Measurements from ENCODE around the gene INO80E. TPM values are rescaled to one million over a fixed set of nuclear protein-coding genes. Genes with fewer than 3 reads are reported as not detected.

INO80E gene
- total RNA-seq, 1 experiment from 2014 or later = 104 TPM

- DNase-seq (ENCODE audit: low read depth, low spot score) (no peak), ATAC-seq (no peak)
- ChIA-PET CTCF (no interaction called here), POLR2A (no interaction called here)
- no peaks in the 10 kb centered on the region for H3K9me3 ChIP-seq (ENCODE audit: control insufficient read depth, insufficient read depth, low read depth, low read length)
- H3K4me1 ChIP-seq (ENCODE audit: control insufficient read depth, insufficient read depth, low read length) = peaks cover 13% of the 10 kb centered on the region
- intact Hi-C loops (cut with micrococcal nuclease; ENCODE audit: unreplicated experiment) (no loop called here), in situ Hi-C loops (cut with HindIII; ENCODE audit: low pct_unique_long_range_greater_than_20kb, low sequenced_read_pairs) (no loop called here)
- H3K27ac ChIP-seq (ENCODE audit: low read length) = no peak overlapping the region
- TF ChIP-seq REST (IDR thresholded peaks at IDR 0.05; ENCODE audit: insufficient read depth in 1 of 2, low read depth in 2 of 2, low read length in 1 of 2) (no peak), SIN3A (IDR thresholded peaks at IDR 0.05; ENCODE audit: borderline replicate concordance, insufficient read depth, low read depth, low read length) (no peak), POLR2AphosphoS5 (IDR thresholded peaks at IDR 0.05; ENCODE audit: low read depth, low read length) (no peak), TCF7L2 (IDR thresholded peaks at IDR 0.05; ENCODE audit: low read depth, low read length) (no peak), CTCF (IDR thresholded peaks at IDR 0.05) (no peak)
- no TSS peak for BruUV-seq (replicated peaks)
- H3K36me3 ChIP-seq (ENCODE audit: control insufficient read depth, insufficient read depth, low read length) = no peaks in the 10 kb centered on the region; the same call in 1 of the 2 replicates
- no peak overlapping the region for H3K4me3 ChIP-seq (ENCODE audit: low read depth in 2 of 2, low read length in 2 of 2)
- H3K27me3 ChIP-seq (ENCODE audit: control insufficient read depth, insufficient read depth, low read length) = no peaks in the 10 kb centered on the region
These were observed 53.8 kb downstream of the INO80E start for GRCh38 chr16:30049871-30050270.

- H3K27ac ChIP-seq (ENCODE audit: low read length) = peak overlapping the region; percentile 68
- H3K27me3 ChIP-seq (ENCODE audit: control insufficient read depth, insufficient read depth, low read length) = no peaks in the 10 kb centered on the region
- H3K9me3 ChIP-seq (ENCODE audit: control insufficient read depth, insufficient read depth, low read depth, low read length) = no peaks in the 10 kb centered on the region
- POLR2A ChIA-PET = no interaction called here
- intact Hi-C loops (cut with micrococcal nuclease; ENCODE audit: unreplicated experiment) = no loop called here
- H3K4me3 ChIP-seq (ENCODE audit: low read depth in 2 of 2, low read length in 2 of 2) = no peak overlapping the region
- H3K4me1 ChIP-seq (ENCODE audit: control insufficient read depth, insufficient read depth, low read length) = peaks cover 19% of the 10 kb centered on the region
- no TSS peak for BruUV-seq (replicated peaks)
- CTCF ChIA-PET = no interaction called here
- TF ChIP-seq SIN3A (IDR thresholded peaks at IDR 0.05; ENCODE audit: borderline replicate concordance, insufficient read depth, low read depth, low read length) (no peak), TCF7L2 (IDR thresholded peaks at IDR 0.05; ENCODE audit: low read depth, low read length) (no peak), POLR2AphosphoS5 (IDR thresholded peaks at IDR 0.05; ENCODE audit: low read depth, low read length) (no peak), REST (IDR thresholded peaks at IDR 0.05; ENCODE audit: insufficient read depth in 1 of 2, low read depth in 2 of 2, low read length in 1 of 2) (no peak), CTCF (IDR thresholded peaks at IDR 0.05) (no peak)
- ATAC-seq = no peak
- DNase-seq (ENCODE audit: low read depth, low spot score) = no peak
- no peaks in the 10 kb centered on the region; the same call in 1 of the 2 replicates for H3K36me3 ChIP-seq (ENCODE audit: control insufficient read depth, insufficient read depth, low read length)
- in situ Hi-C loops (cut with HindIII; ENCODE audit: low pct_unique_long_range_greater_than_20kb, low sequenced_read_pairs) = no loop called here
These were observed 55.5 kb downstream of the INO80E start for GRCh38 chr16:30051518-30051917.
